Measurements from ENCODE around the gene PNP. TPM values are rescaled to one million over a fixed set of nuclear protein-coding genes. Genes with fewer than 3 reads are reported as not detected.

The PNP gene
- total and polyA plus RNA-seq, 2 donors (not counting 1 experiment from before 2014, with no cell fraction given), result 42.0 to 119 TPM

DNA sequence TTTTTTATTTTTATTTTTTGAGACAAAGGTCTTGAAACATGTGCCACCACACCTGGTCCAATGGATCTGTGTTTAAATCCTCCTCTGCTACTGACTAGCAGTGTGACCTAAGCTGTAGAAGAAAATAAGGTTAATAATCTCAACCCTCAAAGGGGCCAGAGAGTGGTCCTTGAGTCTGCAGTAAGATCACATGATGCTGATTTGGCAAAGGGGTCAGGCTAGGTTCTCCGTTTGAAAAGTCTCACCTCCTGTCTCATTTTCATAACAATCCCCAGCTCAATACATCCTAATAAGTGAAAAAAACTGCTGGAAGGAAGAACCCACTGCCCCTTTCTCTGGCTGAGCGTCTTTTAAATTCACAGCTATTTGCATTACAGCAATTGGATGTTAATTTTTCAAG, 47.9 kb upstream of the PNP start:
- Histone ChIP-seq H3K27ac (ENCODE audit: low read length in 2 of 2) (no peak overlapping the region), H3K9ac (ENCODE audit: low read length) (no peak overlapping the region), H2AFZ (ENCODE audit: insufficient read depth, low read depth, low read length, poor library complexity, severe bottlenecking) (no peak overlapping the region), H3K4me3 (ENCODE audit: control extremely low read depth in 1 of 5, extremely low read depth in 1 of 5, insufficient read depth in 1 of 5, low read depth in 2 of 5, low read length in 4 of 5) (no peak overlapping the region), H4K20me1 (ENCODE audit: control insufficient read depth, insufficient read depth, low read length, poor library complexity, severe bottlenecking) (no peaks in the 10 kb centered on the region), H3K4me2 (replicated peaks; ENCODE audit: low read depth, low read length, poor library complexity, severe bottlenecking) (no peak overlapping the region), H3K9me3 (ENCODE audit: control extremely low read depth in 1 of 3, control insufficient read depth in 2 of 3, insufficient read depth in 1 of 3, low read length in 2 of 3) (no peaks in the 10 kb centered on the region), H3K4me1 (ENCODE audit: control insufficient read depth in 2 of 2, insufficient read depth in 2 of 2, low read length in 2 of 2) (peaks cover 13 to 18% of the 10 kb centered on the region in 2 donors), H3K27me3 (replicated peaks in 1 of 4; ENCODE audit: control extremely low read depth in 1 of 4, control insufficient read depth in 3 of 4, insufficient read depth in 4 of 4, low read length in 3 of 4) (no peaks in the 10 kb centered on the region), H3K36me3 (replicated peaks in 1 of 2; ENCODE audit: control extremely low read depth in 1 of 2, control insufficient read depth in 1 of 2, extremely low read depth in 1 of 2, insufficient read depth in 2 of 2, low read length in 1 of 2) (no peaks in the 10 kb centered on the region), H3K79me2 (ENCODE audit: control insufficient read depth, insufficient read depth, low read length) (no peaks in the 10 kb centered on the region)
- no peaks in the 10 kb centered on the region for H3K9me3 Mint-ChIP-seq (ENCODE audit: insufficient read depth)
- 100% methylated on average over 1 of the region's 2 CpGs for WGBS (ENCODE audit: insufficient coverage)
- no peaks in the 10 kb centered on the region for H3K27me3 Mint-ChIP-seq
- H3K4me1 Mint-ChIP-seq, result peaks cover 25% of the 10 kb centered on the region
- ChIA-PET CTCF (no interaction called here), POLR2A (no interaction called here)
- no peak overlapping the region for H3K4me3 Mint-ChIP-seq
- no peak overlapping the region for H3K27ac Mint-ChIP-seq
- intact Hi-C loops (cut with micrococcal nuclease), result no loop called here
- TF ChIP-seq, protein P1, sequence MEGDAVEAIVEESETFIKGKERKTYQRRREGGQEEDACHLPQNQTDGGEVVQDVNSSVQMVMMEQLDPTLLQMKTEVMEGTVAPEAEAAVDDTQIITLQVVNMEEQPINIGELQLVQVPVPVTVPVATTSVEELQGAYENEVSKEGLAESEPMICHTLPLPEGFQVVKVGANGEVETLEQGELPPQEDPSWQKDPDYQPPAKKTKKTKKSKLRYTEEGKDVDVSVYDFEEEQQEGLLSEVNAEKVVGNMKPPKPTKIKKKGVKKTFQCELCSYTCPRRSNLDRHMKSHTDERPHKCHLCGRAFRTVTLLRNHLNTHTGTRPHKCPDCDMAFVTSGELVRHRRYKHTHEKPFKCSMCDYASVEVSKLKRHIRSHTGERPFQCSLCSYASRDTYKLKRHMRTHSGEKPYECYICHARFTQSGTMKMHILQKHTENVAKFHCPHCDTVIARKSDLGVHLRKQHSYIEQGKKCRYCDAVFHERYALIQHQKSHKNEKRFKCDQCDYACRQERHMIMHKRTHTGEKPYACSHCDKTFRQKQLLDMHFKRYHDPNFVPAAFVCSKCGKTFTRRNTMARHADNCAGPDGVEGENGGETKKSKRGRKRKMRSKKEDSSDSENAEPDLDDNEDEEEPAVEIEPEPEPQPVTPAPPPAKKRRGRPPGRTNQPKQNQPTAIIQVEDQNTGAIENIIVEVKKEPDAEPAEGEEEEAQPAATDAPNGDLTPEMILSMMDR (IDR thresholded peaks at IDR 0.05), result no peak
- TF ChIP-seq EZH2 (IDR thresholded peaks at IDR 0.05; ENCODE audit: borderline replicate concordance, insufficient read depth, low read depth, low read length, poor library complexity, severe bottlenecking), result no peak
- ATAC-seq (ENCODE audit: low read depth), result no peak
- DNase-seq, result no peak

DNA sequence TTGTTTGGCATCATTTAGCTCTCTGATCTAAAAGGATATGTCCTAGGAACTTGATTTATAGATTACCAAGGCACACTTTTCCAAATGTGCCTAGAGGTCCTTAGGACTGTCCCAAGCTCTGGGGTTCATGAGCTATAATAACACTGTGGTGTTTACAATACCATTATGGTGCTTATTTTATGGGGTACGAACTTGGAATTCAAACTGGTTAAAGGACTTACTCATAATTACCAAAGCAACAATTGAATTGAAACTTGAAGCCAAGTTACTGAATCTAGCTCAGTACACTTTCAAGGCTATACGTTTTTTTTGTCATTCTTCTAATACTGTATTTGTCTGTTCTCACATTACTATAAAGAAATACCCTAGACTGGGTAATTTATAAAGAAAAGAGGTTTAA, 46.3 kb upstream of the PNP start:
- CTCF ChIA-PET, result interaction anchor here (1.0 to 4.2 kb wide), 2 partner anchors 8 to 93 kb away, joined by 3 to 35 read pairs; partner anchors contain the start of gene TEP1
- Histone ChIP-seq H3K4me1 (ENCODE audit: control insufficient read depth in 2 of 2, insufficient read depth in 2 of 2, low read length in 2 of 2) (peaks cover 19 to 25% of the 10 kb centered on the region in 2 donors), H3K4me2 (replicated peaks; ENCODE audit: low read depth, low read length, poor library complexity, severe bottlenecking) (no peak overlapping the region), H3K27me3 (replicated peaks in 1 of 4; ENCODE audit: control extremely low read depth in 1 of 4, control insufficient read depth in 3 of 4, insufficient read depth in 4 of 4, low read length in 3 of 4) (no peaks in the 10 kb centered on the region), H3K4me3 (ENCODE audit: control extremely low read depth in 1 of 5, extremely low read depth in 1 of 5, insufficient read depth in 1 of 5, low read depth in 2 of 5, low read length in 4 of 5) (no peak overlapping the region), H3K36me3 (replicated peaks in 1 of 2; ENCODE audit: control extremely low read depth in 1 of 2, control insufficient read depth in 1 of 2, extremely low read depth in 1 of 2, insufficient read depth in 2 of 2, low read length in 1 of 2) (no peaks in the 10 kb centered on the region), H4K20me1 (ENCODE audit: control insufficient read depth, insufficient read depth, low read length, poor library complexity, severe bottlenecking) (no peaks in the 10 kb centered on the region), H2AFZ (ENCODE audit: insufficient read depth, low read depth, low read length, poor library complexity, severe bottlenecking) (no peak overlapping the region), H3K9ac (ENCODE audit: low read length) (no peak overlapping the region), H3K9me3 (ENCODE audit: control extremely low read depth in 1 of 3, control insufficient read depth in 2 of 3, insufficient read depth in 1 of 3, low read length in 2 of 3) (no peaks in the 10 kb centered on the region), H3K27ac (ENCODE audit: low read length in 2 of 2) (no peak overlapping the region), H3K79me2 (ENCODE audit: control insufficient read depth, insufficient read depth, low read length) (no peaks in the 10 kb centered on the region)
- Mint-ChIP-seq H3K9me3 (ENCODE audit: insufficient read depth) (no peaks in the 10 kb centered on the region), H3K4me1 (peaks cover 35% of the 10 kb centered on the region), H3K27me3 (no peaks in the 10 kb centered on the region), H3K4me3 (no peak overlapping the region), H3K27ac (no peak overlapping the region)
- POLR2A ChIA-PET, result no interaction called here
- no peak for ATAC-seq (ENCODE audit: low read depth)
- no peak for DNase-seq
- WGBS (ENCODE audit: insufficient coverage), result no CpG with 5 or more reads among the region's 2 CpGs
- no peak for TF ChIP-seq EZH2 (IDR thresholded peaks at IDR 0.05; ENCODE audit: borderline replicate concordance, insufficient read depth, low read depth, low read length, poor library complexity, severe bottlenecking)
- TF ChIP-seq, protein P1 (IDR thresholded peaks at IDR 0.05), result no peak
- intact Hi-C loops (cut with micrococcal nuclease), result no loop called here

All from B cell (primary cell).